Measurements from ENCODE around the gene OLFML1. TPM values are rescaled to one million over a fixed set of nuclear protein-coding genes. Genes with fewer than 3 reads are reported as not detected.

OLFML1 gene
- total RNA-seq, 1 donor, result 2.2 TPM

DNA sequence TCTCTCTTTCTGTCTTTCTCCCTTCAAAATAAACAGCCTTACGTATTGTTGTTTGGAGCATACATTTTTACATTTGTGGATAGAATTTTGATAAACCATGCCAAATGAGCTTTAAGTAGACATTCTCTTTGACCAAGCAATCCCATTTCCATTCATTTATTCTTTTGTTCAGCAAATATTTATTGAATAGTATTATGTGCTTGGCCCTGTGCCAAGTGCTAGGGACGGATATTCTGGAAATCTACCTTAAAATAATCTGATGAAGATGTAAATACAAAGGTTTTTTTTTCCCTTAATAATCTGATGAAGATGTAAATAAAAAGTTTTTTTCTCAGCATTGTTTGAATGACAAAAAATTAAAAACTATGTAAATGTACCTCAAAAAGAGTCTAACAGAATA is 2.1 kb downstream of the OLFML1 start:
- TF ChIP-seq, protein P1, sequence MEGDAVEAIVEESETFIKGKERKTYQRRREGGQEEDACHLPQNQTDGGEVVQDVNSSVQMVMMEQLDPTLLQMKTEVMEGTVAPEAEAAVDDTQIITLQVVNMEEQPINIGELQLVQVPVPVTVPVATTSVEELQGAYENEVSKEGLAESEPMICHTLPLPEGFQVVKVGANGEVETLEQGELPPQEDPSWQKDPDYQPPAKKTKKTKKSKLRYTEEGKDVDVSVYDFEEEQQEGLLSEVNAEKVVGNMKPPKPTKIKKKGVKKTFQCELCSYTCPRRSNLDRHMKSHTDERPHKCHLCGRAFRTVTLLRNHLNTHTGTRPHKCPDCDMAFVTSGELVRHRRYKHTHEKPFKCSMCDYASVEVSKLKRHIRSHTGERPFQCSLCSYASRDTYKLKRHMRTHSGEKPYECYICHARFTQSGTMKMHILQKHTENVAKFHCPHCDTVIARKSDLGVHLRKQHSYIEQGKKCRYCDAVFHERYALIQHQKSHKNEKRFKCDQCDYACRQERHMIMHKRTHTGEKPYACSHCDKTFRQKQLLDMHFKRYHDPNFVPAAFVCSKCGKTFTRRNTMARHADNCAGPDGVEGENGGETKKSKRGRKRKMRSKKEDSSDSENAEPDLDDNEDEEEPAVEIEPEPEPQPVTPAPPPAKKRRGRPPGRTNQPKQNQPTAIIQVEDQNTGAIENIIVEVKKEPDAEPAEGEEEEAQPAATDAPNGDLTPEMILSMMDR (IDR thresholded peaks at IDR 0.05; ENCODE audit: insufficient read depth, low read depth, low read length), result no peak
- H3K4me3 ChIP-seq (ENCODE audit: low read depth, low read length), result no peak overlapping the region
- DNase-seq (ENCODE audit: low read depth), result no peak

- no peak for DNase-seq (ENCODE audit: low read depth)
- TF ChIP-seq, protein P1 (IDR thresholded peaks at IDR 0.05; ENCODE audit: insufficient read depth, low read depth, low read length), result no peak
- H3K4me3 ChIP-seq (ENCODE audit: low read depth, low read length), result no peak overlapping the region
Observed at GRCh38 chr11:7488681-7489080, 3.4 kb downstream of the OLFML1 start.

DNA sequence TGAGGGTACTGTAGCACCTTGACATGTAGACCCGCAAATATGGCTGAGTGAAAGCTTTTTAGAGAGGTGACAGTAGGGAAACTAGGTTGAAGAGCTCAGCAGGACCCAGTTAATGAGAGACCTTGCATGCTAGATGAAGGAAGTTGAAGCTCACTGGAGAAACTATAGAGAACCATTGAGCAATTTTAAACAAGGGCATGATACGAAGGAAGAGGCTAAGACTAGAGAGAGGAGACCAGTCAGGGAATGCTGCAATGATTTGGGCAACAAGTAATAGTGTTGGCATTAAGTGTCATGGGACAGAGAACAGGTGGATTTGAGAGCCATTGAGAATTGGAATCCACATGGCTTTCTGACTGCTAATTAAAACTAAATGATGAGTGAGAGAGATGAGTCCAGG is 4.1 kb downstream of the OLFML1 start:
- DNase-seq (ENCODE audit: low read depth), result no peak
- no peak overlapping the region for H3K4me3 ChIP-seq (ENCODE audit: low read depth, low read length)
- TF ChIP-seq, protein P1 (IDR thresholded peaks at IDR 0.05; ENCODE audit: insufficient read depth, low read depth, low read length), result no peak

DNA sequence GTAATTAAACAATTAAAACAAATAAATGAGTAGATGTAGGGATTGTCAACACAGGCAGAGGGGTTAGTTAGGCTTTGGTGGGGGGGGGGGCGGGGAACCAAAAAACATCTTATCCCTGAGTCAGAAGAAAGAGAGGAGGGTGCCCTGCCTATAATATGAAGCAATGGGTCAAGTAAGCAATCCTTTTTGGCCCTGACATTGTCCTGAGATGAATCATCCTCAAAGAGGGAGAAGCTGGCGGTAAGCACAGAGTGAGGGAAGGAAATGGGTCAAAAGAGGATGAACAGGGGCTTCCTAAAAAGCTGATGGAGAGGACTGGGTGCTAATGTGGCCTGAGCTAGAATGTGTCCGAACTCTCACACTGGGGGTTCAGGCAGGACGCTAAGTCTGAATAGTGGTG is 4.7 kb downstream of the OLFML1 start:
- TF ChIP-seq, protein P1 (IDR thresholded peaks at IDR 0.05; ENCODE audit: insufficient read depth, low read depth, low read length), result no peak
- no peak overlapping the region for H3K4me3 ChIP-seq (ENCODE audit: low read depth, low read length)
- DNase-seq (ENCODE audit: low read depth), result peak; percentile 73

DNA sequence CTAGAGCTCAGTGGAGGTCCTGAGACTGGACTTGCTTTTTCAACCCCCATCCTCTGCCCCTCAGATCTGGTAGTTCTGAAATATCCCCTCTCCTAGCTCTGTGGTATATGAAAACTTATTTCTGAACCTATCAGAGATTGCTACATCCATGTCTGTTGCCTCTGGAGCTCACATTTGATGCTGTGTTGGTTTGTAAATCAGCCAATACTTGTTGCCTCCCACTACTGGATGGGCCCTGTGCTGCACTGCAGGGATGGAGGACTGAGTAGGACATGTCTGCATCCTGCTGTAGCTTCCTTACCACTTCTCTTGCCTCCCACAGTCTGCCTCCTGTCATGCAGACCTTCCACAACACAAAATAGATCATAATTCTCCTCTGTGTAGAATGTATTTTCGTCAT is 5.2 kb downstream of the OLFML1 start:
- DNase-seq (ENCODE audit: low read depth), result peak; percentile 55
- H3K4me3 ChIP-seq (ENCODE audit: low read depth, low read length), result no peak overlapping the region
- TF ChIP-seq, protein P1 (IDR thresholded peaks at IDR 0.05; ENCODE audit: insufficient read depth, low read depth, low read length), result no peak

- no peak overlapping the region for H3K4me3 ChIP-seq (ENCODE audit: low read depth, low read length)
- TF ChIP-seq, protein P1 (IDR thresholded peaks at IDR 0.05; ENCODE audit: insufficient read depth, low read depth, low read length), result no peak
- DNase-seq (ENCODE audit: low read depth), result no peak
Observed at GRCh38 chr11:7492253-7492652, 6.9 kb downstream of the OLFML1 start.

- no peak for DNase-seq (ENCODE audit: low read depth)
- H3K4me3 ChIP-seq (ENCODE audit: low read depth, low read length), result no peak overlapping the region
- TF ChIP-seq, protein P1 (IDR thresholded peaks at IDR 0.05; ENCODE audit: insufficient read depth, low read depth, low read length), result no peak
Observed at GRCh38 chr11:7493670-7494069, 8.4 kb downstream of the OLFML1 start.

Data from fibroblast of villous mesenchyme (primary cell).